GM12874 (cell line): ENCODE results near the gene TSGA10.

Experiments used
- TF ChIP-seq, protein P1 (sequence below): IDR thresholded peaks from 2 replicates; pipeline ENCODE4 v1.5.1; 2011; ENCODE audit warnings: low read depth, mild to moderate bottlenecking, control low read depth, low read length, moderate library complexity; ENCODE audit not compliant: insufficient read depth

Gene TSGA10

DNA sequence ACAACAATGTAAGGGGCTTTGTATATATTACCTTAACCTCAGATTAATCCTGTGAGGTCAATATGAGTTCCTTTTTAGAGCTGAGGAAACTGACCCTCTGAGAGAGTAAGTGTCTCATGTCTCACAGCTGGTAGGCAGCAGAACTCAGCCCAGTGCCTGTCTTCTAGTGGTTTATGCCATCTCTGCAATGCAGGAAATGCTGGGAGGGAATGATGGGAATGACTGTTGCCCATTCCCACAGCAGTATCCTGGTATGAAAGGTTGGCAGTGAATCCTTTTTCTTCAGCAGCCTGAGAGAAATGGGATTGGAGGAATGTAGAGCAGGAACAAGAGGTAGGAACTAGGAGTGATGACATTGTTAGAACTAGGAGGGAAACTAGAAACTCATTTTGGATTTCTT lies 32.3 kb upstream of the TSGA10 start:
- TF ChIP-seq, protein P1, sequence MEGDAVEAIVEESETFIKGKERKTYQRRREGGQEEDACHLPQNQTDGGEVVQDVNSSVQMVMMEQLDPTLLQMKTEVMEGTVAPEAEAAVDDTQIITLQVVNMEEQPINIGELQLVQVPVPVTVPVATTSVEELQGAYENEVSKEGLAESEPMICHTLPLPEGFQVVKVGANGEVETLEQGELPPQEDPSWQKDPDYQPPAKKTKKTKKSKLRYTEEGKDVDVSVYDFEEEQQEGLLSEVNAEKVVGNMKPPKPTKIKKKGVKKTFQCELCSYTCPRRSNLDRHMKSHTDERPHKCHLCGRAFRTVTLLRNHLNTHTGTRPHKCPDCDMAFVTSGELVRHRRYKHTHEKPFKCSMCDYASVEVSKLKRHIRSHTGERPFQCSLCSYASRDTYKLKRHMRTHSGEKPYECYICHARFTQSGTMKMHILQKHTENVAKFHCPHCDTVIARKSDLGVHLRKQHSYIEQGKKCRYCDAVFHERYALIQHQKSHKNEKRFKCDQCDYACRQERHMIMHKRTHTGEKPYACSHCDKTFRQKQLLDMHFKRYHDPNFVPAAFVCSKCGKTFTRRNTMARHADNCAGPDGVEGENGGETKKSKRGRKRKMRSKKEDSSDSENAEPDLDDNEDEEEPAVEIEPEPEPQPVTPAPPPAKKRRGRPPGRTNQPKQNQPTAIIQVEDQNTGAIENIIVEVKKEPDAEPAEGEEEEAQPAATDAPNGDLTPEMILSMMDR, result no peak

GRCh38 chr2:99184811-99185210 lies 30.1 kb upstream of the TSGA10 start:
- TF ChIP-seq, protein P1, result no peak

GRCh38 chr2:99183025-99183424 lies 28.3 kb upstream of the TSGA10 start:
- TF ChIP-seq, protein P1, result no peak

- TF ChIP-seq, protein P1, result no peak
Observed at GRCh38 chr2:99181624-99182000, 26.9 kb upstream of the TSGA10 start.

- TF ChIP-seq, protein P1, result no peak
Observed at GRCh38 chr2:99180755-99181623, 26.2 kb upstream of the TSGA10 start, which contains the start of the genes MITD1 and MRPL30. Gene MITD1, minus strand, starts transcription at chr2:99181058. Its CDS starts 77 bp downstream, at chr2:99180981. Gene MRPL30, plus strand, starts transcription at chr2:99181184. Its CDS starts 5,020 bp downstream, at chr2:99186204.

GRCh38 chr2:99171377-99172140 lies 16.8 kb upstream of the TSGA10 start:
- TF ChIP-seq, protein P1, result no peak

DNA sequence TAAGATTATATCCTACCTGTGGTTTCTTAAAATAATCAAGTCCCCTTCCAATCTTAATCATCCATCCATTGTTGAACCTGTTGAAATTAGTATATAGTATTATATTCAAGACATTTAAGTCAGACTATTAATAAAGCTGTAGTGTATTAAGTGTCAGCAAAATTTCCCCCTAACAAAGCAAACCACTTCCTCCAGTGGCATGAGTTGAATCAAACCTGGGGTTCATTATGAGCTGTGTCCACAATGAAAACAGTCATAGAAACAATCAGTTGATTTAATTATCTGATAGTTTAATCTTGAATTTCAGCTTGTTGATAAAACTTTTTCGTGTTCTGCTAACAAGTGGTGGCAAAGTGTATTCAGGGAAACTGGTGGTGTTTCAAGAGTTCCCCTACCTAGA lies 14.8 kb upstream of the TSGA10 start:
- TF ChIP-seq, protein P1, result no peak
